ENCODE data around the gene NPAS3. TPM values are rescaled to one million over a fixed set of nuclear protein-coding genes. Genes with fewer than 3 reads are reported as not detected.

Gene NPAS3
- total and polyA plus RNA-seq, 2 donors (not counting 3 experiments of a cell fraction or from before 2014, with no cell fraction given): 0.10 to 0.13 TPM

- Histone ChIP-seq H4K20me1 (replicated peaks; ENCODE audit: control insufficient read depth, extremely low read depth, insufficient read depth, low read length) (no peaks in the 10 kb centered on the region), H3K9me1 (replicated peaks; ENCODE audit: control insufficient read depth, extremely low read depth, insufficient read depth, low read length) (no peaks in the 10 kb centered on the region), H3K9me3 (replicated peaks; ENCODE audit: control insufficient read depth, insufficient read depth, low read length) (no peaks in the 10 kb centered on the region), H3K79me2 (ENCODE audit: control insufficient read depth, insufficient read depth, low read length) (no peaks in the 10 kb centered on the region), H3K36me3 (ENCODE audit: control insufficient read depth in 2 of 2, extremely low read depth in 1 of 2, insufficient read depth in 2 of 2, low read length in 2 of 2) (no peaks in the 10 kb centered on the region), H3K4me2 (ENCODE audit: insufficient read depth, low read length) (no peak overlapping the region), H3K4me3 (replicated peaks in 1 of 3; ENCODE audit: insufficient read depth in 1 of 3, low read depth in 1 of 3, low read length in 3 of 3) (no peak overlapping the region), H2AFZ (ENCODE audit: low read depth, low read length) (no peak overlapping the region), H3K4me1 (ENCODE audit: control insufficient read depth, extremely low read depth, insufficient read depth, low read length) (no peaks in the 10 kb centered on the region), H3K27me3 (ENCODE audit: control insufficient read depth in 2 of 2, insufficient read depth in 2 of 2, low read length in 2 of 2) (no peaks in the 10 kb centered on the region), H3K27ac (ENCODE audit: insufficient read depth, low read depth, low read length) (no peak overlapping the region), H3K9ac (replicated peaks; ENCODE audit: extremely low read depth, insufficient read depth, low read length) (no peak overlapping the region)
- TF ChIP-seq MAX (IDR thresholded peaks at IDR 0.05; ENCODE audit: insufficient read depth, insufficient read length) (no peak), FOS (IDR thresholded peaks at IDR 0.05; ENCODE audit: borderline replicate concordance, insufficient read depth, low read length) (peak; percentile 24)
- ChIA-PET CTCF (interaction anchor here (0.8 to 2.0 kb wide), 2 partner anchors 10 to 17 kb away, joined by 3 to 4 read pairs; no protein-coding TSS in a partner anchor), POLR2A (no interaction called here)
- no TSS peak for BruUV-seq (replicated peaks)
- dilution Hi-C loops (cut with MboI; ENCODE audit: extremely low pct_ligation_motif_present, low sequenced_read_pairs): no loop called here
- FAIRE-seq: peak; percentile 4
- intact Hi-C loops (cut with micrococcal nuclease): no loop called here
- peak; percentile 67 for DNase-seq (ENCODE audit: low read depth, low spot score)
Observed at GRCh38 chr14:33692762-33693161, 754.1 kb downstream of the NPAS3 start.

- Histone ChIP-seq H2AFZ (ENCODE audit: low read depth, low read length) (peak overlapping the region; percentile 0), H3K9ac (replicated peaks; ENCODE audit: extremely low read depth, insufficient read depth, low read length) (no peak overlapping the region), H4K20me1 (replicated peaks; ENCODE audit: control insufficient read depth, extremely low read depth, insufficient read depth, low read length) (no peaks in the 10 kb centered on the region), H3K27me3 (ENCODE audit: control insufficient read depth in 2 of 2, insufficient read depth in 2 of 2, low read length in 2 of 2) (no peaks in the 10 kb centered on the region), H3K9me3 (replicated peaks; ENCODE audit: control insufficient read depth, insufficient read depth, low read length) (no peaks in the 10 kb centered on the region), H3K4me1 (ENCODE audit: control insufficient read depth, extremely low read depth, insufficient read depth, low read length) (no peaks in the 10 kb centered on the region), H3K79me2 (ENCODE audit: control insufficient read depth, insufficient read depth, low read length) (no peaks in the 10 kb centered on the region), H3K4me2 (ENCODE audit: insufficient read depth, low read length) (no peak overlapping the region), H3K4me3 (replicated peaks in 1 of 3; ENCODE audit: insufficient read depth in 1 of 3, low read depth in 1 of 3, low read length in 3 of 3) (no peak overlapping the region), H3K9me1 (replicated peaks; ENCODE audit: control insufficient read depth, extremely low read depth, insufficient read depth, low read length) (no peaks in the 10 kb centered on the region), H3K27ac (ENCODE audit: insufficient read depth, low read depth, low read length) (no peak overlapping the region), H3K36me3 (ENCODE audit: control insufficient read depth in 2 of 2, extremely low read depth in 1 of 2, insufficient read depth in 2 of 2, low read length in 2 of 2) (no peaks in the 10 kb centered on the region)
- ChIA-PET POLR2A (no interaction called here), CTCF (interaction anchor here (0.8 to 2.0 kb wide), 2 partner anchors 10 to 17 kb away, joined by 3 to 4 read pairs; no protein-coding TSS in a partner anchor)
- dilution Hi-C loops (cut with MboI; ENCODE audit: extremely low pct_ligation_motif_present, low sequenced_read_pairs) (no loop called here), intact Hi-C loops (cut with micrococcal nuclease) (no loop called here)
- no peak for FAIRE-seq
- DNase-seq (ENCODE audit: low read depth, low spot score): no peak
- no TSS peak for BruUV-seq (replicated peaks)
- TF ChIP-seq CTCF (IDR thresholded peaks at IDR 0.05; ENCODE audit: extremely low read depth in 1 of 2, insufficient read depth in 1 of 2, low read depth in 1 of 2, low read length in 2 of 2) (no peak), MAX (IDR thresholded peaks at IDR 0.05; ENCODE audit: insufficient read depth, insufficient read length) (no peak), POLR2AphosphoS5 (IDR thresholded peaks at IDR 0.05; ENCODE audit: insufficient read depth, low read depth, low read length) (no peak), JUN (IDR thresholded peaks at IDR 0.05; ENCODE audit: borderline replicate concordance, insufficient read depth, insufficient read length, low read depth) (no peak), FOS (IDR thresholded peaks at IDR 0.05; ENCODE audit: borderline replicate concordance, insufficient read depth, low read length) (no peak), MYC (IDR thresholded peaks at IDR 0.05; ENCODE audit: low read depth, low read length) (no peak), POLR2A (IDR thresholded peaks at IDR 0.05; ENCODE audit: low read depth, low read length) (no peak), GATA2 (IDR thresholded peaks at IDR 0.05; ENCODE audit: insufficient read depth, insufficient read length, low read depth, low read length) (no peak), EZH2 (IDR thresholded peaks at IDR 0.05; ENCODE audit: borderline replicate concordance, low read depth, low read length, severe bottlenecking) (no peak)
Observed at GRCh38 chr14:33693237-33693636, 754.6 kb downstream of the NPAS3 start.

Measured in endothelial cell of umbilical vein (primary cell).